Measurements from ENCODE around the gene CACHD1.
"Not testable (repeated sequence)": the region's sequence is repeated elsewhere in the genome, so short reads cannot be mapped to it uniquely, and the experiment has no call there.

Gene CACHD1

DNA sequence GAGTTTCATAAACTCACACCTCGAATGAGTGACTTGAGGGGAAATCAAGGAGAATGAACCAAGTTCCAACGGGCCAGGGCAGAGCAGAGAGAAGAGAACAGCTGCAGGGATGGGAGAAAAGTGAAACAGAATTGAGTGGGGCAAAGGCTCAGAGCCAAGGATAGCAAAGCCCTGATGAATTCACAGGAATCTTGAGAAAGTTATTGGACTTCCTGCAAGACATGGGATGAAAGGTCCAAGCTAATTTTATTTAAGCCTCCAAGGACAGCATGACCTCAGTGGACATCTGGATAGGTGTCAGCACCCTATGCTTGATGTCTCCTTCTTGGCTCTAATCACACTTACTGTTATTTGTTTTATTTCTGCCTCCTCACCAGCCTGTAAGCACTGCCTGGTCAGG, 232.0 kb downstream of the CACHD1 start:
- no peak for DNase-seq (ENCODE audit: low read depth)

DNA sequence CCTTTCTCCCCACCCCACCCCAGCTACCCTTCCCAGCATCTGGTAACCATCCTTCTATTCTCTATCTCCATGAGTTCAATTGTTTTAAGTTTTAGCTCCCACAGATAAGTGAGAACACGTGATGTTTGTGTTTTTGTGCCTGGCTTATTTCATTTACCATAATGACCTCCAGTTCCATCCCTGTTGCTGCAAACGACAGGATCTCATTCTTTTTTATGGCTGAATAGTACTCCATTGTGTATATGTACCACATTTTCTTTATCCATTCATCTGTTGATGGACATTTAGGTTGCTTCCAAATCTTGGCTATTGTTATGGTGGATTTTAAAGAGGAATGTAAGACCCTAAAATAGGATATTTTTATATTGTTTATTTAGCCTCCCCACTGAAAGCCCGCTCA, 232.7 kb downstream of the CACHD1 start:
- not testable (repeated sequence) for DNase-seq (ENCODE audit: low read depth)

DNA sequence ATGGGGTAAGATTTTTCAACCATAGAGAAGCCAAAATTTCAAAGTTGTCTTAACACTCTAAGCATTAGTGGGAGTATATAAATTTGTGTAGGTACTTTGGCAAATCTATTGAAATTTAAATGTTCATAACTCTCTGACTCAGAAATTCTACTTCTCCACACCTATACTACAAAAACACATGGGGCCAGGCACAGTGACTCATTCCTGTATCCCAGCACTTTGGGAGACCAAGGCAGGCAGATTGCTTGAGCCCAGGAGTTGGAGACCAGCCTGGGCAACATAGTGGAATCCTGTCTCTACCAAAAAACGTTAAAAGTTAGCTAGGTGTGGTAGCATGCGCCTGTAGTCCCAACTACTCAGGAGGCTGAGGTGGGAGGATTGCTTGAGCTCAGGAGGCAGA, 233.7 kb downstream of the CACHD1 start:
- no peak for DNase-seq (ENCODE audit: low read depth)

DNA sequence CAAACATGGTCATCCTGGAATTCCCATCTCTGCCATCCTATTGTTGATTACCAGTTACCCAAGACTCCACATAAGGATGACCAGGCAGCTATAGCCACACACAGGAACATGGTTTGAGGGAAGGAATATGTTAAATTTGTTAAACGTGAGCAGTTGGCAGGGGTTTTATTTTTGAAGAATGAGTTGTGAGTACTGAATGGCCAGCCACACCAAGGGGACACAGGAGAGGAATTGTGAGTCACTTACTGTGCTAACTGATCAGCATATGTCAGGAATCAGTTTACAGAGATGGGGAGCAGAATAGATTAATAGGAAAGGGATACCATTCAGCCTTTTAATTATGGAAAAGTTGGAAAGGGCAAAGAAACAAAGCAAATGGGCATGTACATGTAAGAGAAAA, 235.7 kb downstream of the CACHD1 start:
- no peak for DNase-seq (ENCODE audit: low read depth)

DNA sequence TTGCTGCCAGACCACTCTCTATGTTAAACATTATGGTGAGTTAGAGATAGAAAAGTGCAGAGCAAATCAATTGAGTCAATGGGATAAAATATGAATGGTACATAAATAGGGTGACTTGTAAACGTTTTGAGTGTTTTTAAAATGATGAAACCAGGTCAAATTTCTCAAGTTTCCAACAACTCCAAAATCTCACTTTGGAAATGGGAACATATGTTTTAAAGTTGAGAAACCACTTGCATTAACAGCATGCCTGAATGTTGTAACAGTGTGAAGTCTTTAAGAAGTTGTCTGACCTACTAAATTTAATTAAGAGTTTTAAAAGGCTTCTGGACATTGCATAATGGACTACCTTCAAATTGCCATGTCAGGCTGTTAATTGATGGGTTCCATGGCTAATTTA, 241.3 kb downstream of the CACHD1 start:
- DNase-seq (ENCODE audit: low read depth): no peak

DNA sequence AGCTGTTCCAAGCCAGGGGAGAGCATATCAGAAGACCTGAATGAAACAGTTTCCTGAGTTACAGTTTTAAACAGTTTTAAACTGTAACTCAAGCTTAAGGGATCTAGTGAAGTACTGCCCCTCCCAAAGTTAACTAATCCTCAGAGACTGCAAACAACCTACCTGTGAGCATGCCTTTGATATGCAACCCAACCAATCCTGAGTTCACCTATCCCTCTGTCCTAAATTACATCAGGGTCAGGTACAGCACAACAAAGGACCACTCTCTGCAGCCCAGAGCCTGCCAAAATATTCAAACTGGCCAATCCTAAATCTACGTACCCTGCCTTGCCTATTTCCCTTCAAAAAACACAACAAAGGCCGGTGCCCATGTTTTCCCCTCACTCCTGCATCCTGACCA, 242.1 kb downstream of the CACHD1 start:
- no peak for DNase-seq (ENCODE audit: low read depth)

DNA sequence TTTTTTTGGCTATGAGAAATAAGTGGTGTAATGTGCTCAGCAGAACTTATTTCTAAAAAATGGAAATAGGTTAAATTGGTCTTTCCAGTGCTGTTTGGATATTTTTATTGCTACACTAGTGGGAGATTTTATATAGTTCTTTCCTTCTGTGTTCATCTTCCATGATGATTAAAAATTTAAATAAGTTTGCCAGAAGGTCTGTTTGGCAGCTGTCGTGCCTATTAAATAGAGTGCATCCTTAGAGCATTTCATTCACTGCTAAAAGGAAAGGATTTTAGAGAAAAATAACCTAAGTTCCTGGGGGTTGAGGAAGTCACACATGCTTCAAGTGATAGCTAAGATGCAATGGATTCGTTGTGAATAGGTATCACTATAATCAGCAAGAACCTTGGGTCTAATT, 245.3 kb downstream of the CACHD1 start:
- no peak for DNase-seq (ENCODE audit: low read depth)

DNA sequence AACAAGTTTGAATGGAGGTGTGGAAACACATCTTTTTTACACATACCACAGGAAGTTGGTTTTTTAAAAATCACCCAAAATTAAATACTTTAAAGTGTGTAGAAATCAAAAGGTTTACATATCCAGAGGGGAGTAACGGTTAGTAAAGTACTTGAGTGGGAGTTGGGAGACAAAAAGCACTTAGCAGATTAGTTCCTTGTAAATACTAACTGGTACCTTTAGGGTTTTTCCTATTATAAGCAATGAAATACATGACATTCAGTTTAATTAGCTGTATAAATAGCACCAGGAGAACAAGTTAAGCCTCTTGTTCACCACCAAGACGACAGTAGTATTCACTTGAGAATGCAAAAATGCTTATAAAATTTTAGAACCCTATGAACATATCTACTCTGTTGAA, 251.2 kb downstream of the CACHD1 start:
- no peak for DNase-seq (ENCODE audit: low read depth)

DNA sequence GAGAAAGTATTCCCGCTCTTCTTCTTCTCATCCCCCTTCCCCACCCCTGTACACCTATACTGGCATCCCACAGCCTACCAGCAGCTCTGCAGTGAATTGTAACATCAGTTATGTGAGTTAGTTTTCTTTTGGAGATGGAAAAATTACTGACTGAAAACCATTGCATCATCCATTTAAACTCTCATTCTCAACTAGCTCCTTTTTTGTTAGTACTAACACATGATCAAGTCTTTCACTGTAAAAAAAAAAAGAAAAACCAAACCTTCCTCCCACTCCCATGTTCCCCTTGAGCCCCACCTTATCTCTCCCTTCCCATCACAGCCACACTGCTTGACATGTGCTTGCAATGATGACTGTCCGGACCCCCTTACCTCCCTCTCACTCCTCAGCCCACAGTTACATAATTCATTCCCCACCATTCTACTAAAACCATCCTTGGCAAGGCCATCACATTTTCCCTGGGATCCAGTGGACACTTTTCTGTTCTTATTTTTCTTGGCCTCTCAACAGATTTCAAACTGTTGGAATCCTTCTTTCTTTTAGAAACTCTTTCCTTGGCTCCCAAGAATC, 251.7 kb downstream of the CACHD1 start:
- DNase-seq (ENCODE audit: low read depth): no peak

DNA sequence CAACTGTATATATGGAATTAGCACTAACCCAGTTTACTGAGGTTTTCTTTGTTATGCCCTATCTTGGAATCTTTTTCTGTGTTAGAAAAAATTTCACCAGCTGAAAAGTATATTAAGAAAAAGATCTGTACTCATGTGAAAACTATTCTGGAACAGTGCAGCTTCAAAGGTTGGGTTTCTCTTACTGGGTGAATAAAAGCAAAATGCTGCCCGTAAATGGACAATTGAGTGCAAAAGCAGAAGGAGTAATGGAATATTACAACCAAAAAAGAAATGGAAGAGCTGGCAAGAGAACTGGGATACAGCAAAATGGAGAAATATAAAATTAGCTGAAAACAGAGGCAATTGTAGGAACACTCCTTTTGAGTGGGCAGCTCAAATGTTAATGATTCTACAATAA, 257.9 kb downstream of the CACHD1 start:
- no peak for DNase-seq (ENCODE audit: low read depth)

DNA sequence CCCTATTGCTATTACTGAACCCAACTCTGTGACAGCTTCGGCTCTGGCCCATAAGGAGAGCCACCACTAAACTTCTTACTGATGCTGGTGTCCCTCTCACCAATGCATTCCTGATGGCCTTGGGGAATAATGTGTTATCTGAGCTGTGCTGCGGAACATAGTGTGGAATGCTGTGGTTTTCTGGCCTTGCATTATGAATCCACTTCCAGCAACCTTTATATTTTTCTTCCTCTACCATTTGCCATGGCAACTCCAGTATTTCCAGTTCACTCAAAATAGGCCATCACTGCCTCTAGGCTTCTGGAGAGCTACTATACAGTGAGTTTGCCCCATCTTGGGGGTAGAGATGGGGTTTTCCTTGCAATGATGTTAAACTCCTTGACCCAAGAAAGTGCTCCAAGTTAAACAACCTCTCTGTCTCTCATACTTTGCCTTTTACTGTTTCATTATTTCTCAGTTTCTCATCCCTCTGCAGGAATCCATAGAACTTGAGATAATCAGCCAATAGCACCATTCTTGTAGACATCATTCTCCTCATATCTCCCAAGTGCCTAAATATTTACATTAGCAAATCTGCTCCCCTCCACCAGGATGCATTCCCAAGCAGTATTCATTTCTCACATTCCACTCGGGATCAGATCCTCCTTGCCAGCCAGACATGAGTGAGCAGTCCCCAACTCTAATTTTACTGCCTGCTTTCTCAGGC, 263.8 kb downstream of the CACHD1 start:
- no peak for DNase-seq (ENCODE audit: low read depth)

DNA sequence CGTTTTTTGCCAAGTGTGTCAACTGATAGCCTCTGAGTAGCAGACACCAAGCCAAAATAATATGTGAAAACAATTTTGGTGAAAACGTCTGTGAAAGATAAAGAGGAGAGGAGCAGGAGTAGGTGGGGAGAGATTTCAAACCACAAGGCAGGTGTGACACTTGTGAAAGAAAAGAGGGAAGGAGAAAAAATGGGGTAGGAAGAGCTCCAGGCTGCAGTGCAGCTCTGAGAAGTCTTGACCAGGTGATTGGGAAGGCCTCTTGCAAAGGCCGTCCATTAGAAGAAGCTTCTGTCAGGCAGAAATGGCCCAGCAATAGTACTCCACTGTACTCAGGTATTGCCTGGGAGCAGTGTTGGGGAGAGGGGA, 264.3 kb downstream of the CACHD1 start:
- no peak for DNase-seq (ENCODE audit: low read depth)

DNA sequence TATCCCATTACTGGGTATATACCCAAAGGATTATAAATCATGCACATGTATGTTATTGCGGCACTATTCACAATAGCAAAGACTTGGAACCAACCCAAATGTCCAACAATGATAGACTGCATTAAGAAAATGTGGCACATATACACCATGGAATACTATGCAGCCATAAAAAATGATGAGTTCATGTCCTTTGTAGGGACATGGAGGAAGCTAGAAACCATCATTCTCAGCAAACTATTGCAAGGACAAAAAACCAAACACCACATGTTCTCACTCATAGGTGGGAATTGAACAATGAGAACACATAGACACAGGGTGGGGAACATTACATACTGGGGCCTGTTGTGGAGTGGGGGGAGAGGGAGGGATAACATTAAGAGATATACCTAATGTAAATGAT, 270.8 kb downstream of the CACHD1 start:
- not testable (repeated sequence) for DNase-seq (ENCODE audit: low read depth)
